B cell (primary cell): Measurements from ENCODE around the gene ZNF280D. TPM values are rescaled to one million over a fixed set of nuclear protein-coding genes. Genes with fewer than 3 reads are reported as not detected.

Experiments
- ATAC-seq: fragments of 200-7000 bp; cut with Tn5 transposase; one replicate; pipeline ENCODE4 v1.10.0; 2021; ENCODE audit warnings: low read depth, mild to moderate bottlenecking, moderate number of reproducible peaks, moderate library complexity
- CTCF ChIA-PET: fragments of 350-600 bp; sonication (Branson Sonifier 250); formaldehyde crosslinking; loops from one replicate; lab custom pipeline; 2021; ENCODE audit warnings: antibody characterized with exemption, inconsistent platforms; lab: Charles Lee
- POLR2A ChIA-PET: fragments of 350-600 bp; sonication (Branson Sonifier 250); formaldehyde crosslinking; loops from one replicate; lab custom pipeline; 2021; ENCODE audit warnings: antibody characterized with exemption; lab: Charles Lee
- DNase-seq: peaks from one replicate; pipeline ENCODE4 v3.0.0; 2013
- H2AFZ ChIP-seq: 2 replicates; pipeline ENCODE4 v1.6.1; 2012; ENCODE audit warnings: mild to moderate bottlenecking, low read depth, low read length; ENCODE audit not compliant: insufficient read depth, poor library complexity, severe bottlenecking
- H3K27ac ChIP-seq, 2 donors: 1 replicate in 1 of 2; 2 replicates in 1 of 2; pipeline ENCODE4 v1.5.1; 2012 to 2013; ENCODE audit warnings: low read length in 2 of 2, mild to moderate bottlenecking in 2 of 2, moderate library complexity in 1 of 2
- H3K27me3 ChIP-seq, 4 experiments: fragments of 200-600 bp in 1 of 4; sonication (generic) in 1 of 4; replicated peaks in 1 of 4; 1 replicate in 2 of 4; 2 replicates in 2 of 4; pipeline versions ENCODE4 v1.6.1 to v1.7.0; 2013 to 2016; ENCODE audit warnings: low read length in 3 of 4, mild to moderate bottlenecking in 2 of 4, mixed read lengths in 1 of 4, moderate library complexity in 1 of 4; ENCODE audit not compliant: insufficient read depth in 4 of 4, control insufficient read depth in 3 of 4; ENCODE audit errors: control extremely low read depth in 1 of 4
- H3K36me3 ChIP-seq, 2 experiments: replicated peaks in 1 of 2; 1 replicate in 1 of 2; 2 replicates in 1 of 2; pipeline versions ENCODE4 v1.6.1 to v1.7.1; 2013; ENCODE audit warnings: low read length in 1 of 2; ENCODE audit not compliant: insufficient read depth in 2 of 2, control insufficient read depth in 1 of 2; ENCODE audit errors: control extremely low read depth in 1 of 2, extremely low read depth in 1 of 2
- H3K4me1 ChIP-seq, 2 donors: fragments of 200-600 bp in 1 of 2; sonication (generic) in 1 of 2; 1 replicate in 1 of 2; 2 replicates in 1 of 2; pipeline versions ENCODE4 v1.5.1 to v1.6.1; 2013 to 2017; ENCODE audit warnings: low read length in 2 of 2; ENCODE audit not compliant: control insufficient read depth in 2 of 2, insufficient read depth in 2 of 2
- H3K4me2 ChIP-seq: replicated peaks from 2 replicates; pipeline ENCODE3; 2012; ENCODE audit warnings: mild to moderate bottlenecking, low read depth, low read length; ENCODE audit not compliant: poor library complexity, severe bottlenecking
- H3K4me3 ChIP-seq, 5 experiments: fragments of 200-600 bp in 1 of 5; sonication (generic) in 1 of 5; 1 replicate in 3 of 5; 2 replicates in 2 of 5; pipeline versions ENCODE4 v1.5.1 to v1.7.0; 2011 to 2016; ENCODE audit warnings: low read length in 4 of 5, mild to moderate bottlenecking in 4 of 5, low read depth in 2 of 5, control low read depth in 1 of 5, moderate library complexity in 1 of 5; ENCODE audit not compliant: insufficient read depth in 1 of 5; ENCODE audit errors: control extremely low read depth in 1 of 5, extremely low read depth in 1 of 5
- H3K79me2 ChIP-seq: fragments of 200-600 bp; sonication (generic); one replicate; pipeline ENCODE4 v1.6.0; 2016; ENCODE audit warnings: low read length; ENCODE audit not compliant: control insufficient read depth, insufficient read depth
- H3K9ac ChIP-seq: fragments of 200-600 bp; sonication (generic); 2 replicates; pipeline ENCODE4 v1.6.1; 2017; ENCODE audit warnings: mild to moderate bottlenecking, low read length, moderate library complexity
- H3K9me3 ChIP-seq, 3 donors: one replicate each; pipeline versions ENCODE4 v1.6.1 to v1.7.1; 2013; ENCODE audit warnings: low read length in 2 of 3; ENCODE audit not compliant: control insufficient read depth in 2 of 3, insufficient read depth in 1 of 3; ENCODE audit errors: control extremely low read depth in 1 of 3
- H4K20me1 ChIP-seq: 2 replicates; pipeline ENCODE4 v1.6.0; 2012; ENCODE audit warnings: mild to moderate bottlenecking, low read length; ENCODE audit not compliant: insufficient read depth, control insufficient read depth, poor library complexity, severe bottlenecking
- H3K27ac Mint-ChIP-seq: one replicate; pipeline ENCODE4 v1.8.0; 2021; ENCODE audit warnings: mixed read lengths
- H3K27me3 Mint-ChIP-seq: one replicate; pipeline ENCODE4 v1.8.0; 2021; ENCODE audit warnings: mixed read lengths
- H3K4me1 Mint-ChIP-seq: one replicate; pipeline ENCODE4 v1.8.0; 2021; ENCODE audit warnings: mixed read lengths
- H3K4me3 Mint-ChIP-seq: one replicate; pipeline ENCODE4 v1.8.0; 2021; ENCODE audit warnings: mixed read lengths
- H3K9me3 Mint-ChIP-seq: one replicate; pipeline ENCODE4 v1.8.0; 2022; ENCODE audit warnings: mixed read lengths; ENCODE audit not compliant: insufficient read depth
- CTCF ChIP-seq: fragments of 200-600 bp; IDR thresholded peaks from one replicate; pipeline ENCODE4 v1.8.0; 2022; ENCODE audit warnings: antibody characterized with exemption, mild to moderate bottlenecking
- EZH2 ChIP-seq: IDR thresholded peaks from 2 replicates; pipeline ENCODE4 v1.6.1; 2012; ENCODE audit warnings: borderline replicate concordance, low read depth, mild to moderate bottlenecking, moderate library complexity, low read length; ENCODE audit not compliant: insufficient read depth, poor library complexity, severe bottlenecking
- WGBS: methylation state at CpG from one replicate; pipeline ENCODE4 v1.1.5; 2013; ENCODE audit warnings: missing lambda C conversion rate; ENCODE audit not compliant: insufficient coverage; 5-methylcytosine and 5-hydroxymethylcytosine counted together
- intact Hi-C: fragments of 100-400 bp; cut with micrococcal nuclease; formaldehyde crosslinking; loops from one replicate; pipeline ENCODE4 v1.10.0; 2022
- polyA plus RNA-seq: library from polyadenylated mRNA; depleted of rRNA; stranded (reverse); fragments of >200 nt; gene quantifications from 2 replicates; pipeline ENCODE4 v1.2.3, GENCODE V29; 2012
- total RNA-seq, 2 donors: library from RNA; stranded (reverse); fragments of 120-200 nt in 1 of 2; gene quantifications; 1 replicate in 1 of 2; 2 replicates in 1 of 2; pipeline versions ENCODE4 v1.2.3 to v1.2.4, GENCODE V29; 2013 to 2022

The ZNF280D gene
- total and polyA plus RNA-seq, 2 donors (not counting 1 experiment from before 2014, with no cell fraction given), result 14.7 to 68.3 TPM

DNA sequence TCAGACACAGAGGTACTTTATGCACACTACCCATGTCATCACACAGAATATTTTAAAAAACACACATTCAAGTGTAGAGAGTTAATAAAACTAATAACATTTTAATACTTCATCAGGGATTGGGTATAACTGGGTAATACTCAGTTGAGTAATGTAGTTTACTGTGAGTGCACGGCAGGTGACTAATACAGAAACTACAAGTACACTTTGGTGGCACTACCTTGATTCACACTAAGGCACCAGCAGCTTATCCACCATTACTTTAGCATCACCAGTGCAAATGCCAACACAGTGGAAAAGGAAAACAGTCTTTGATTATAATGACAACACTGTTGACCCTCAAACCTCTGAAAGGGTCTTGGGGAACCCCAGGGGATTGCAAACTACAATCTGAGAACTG is 33.6 kb downstream of the ZNF280D start:
- DNase-seq, result no peak
- WGBS, result no CpG with 5 or more reads among the region's 1 CpG
- POLR2A ChIA-PET, result no interaction called here
- Histone ChIP-seq H3K9me3 (no peaks in the 10 kb centered on the region), H3K27me3 (no peaks in the 10 kb centered on the region), H3K36me3 (peaks cover 17 to 46% of the 10 kb centered on the region in 2 experiments), H3K27ac (no peak overlapping the region), H2AFZ (no peak overlapping the region), H4K20me1 (no peaks in the 10 kb centered on the region), H3K4me3 (no peak overlapping the region), H3K4me2 (no peak overlapping the region), H3K4me1 (no peaks in the 10 kb centered on the region), H3K79me2 (no peaks in the 10 kb centered on the region), H3K9ac (no peak overlapping the region)
- CTCF ChIA-PET, result no interaction called here
- Mint-ChIP-seq H3K27ac (no peak overlapping the region), H3K27me3 (no peaks in the 10 kb centered on the region), H3K4me3 (no peak overlapping the region), H3K4me1 (no peaks in the 10 kb centered on the region), H3K9me3 (no peaks in the 10 kb centered on the region)
- ATAC-seq, result no peak
- intact Hi-C loops, result no loop called here
- TF ChIP-seq CTCF, result no peak
- no peak for TF ChIP-seq EZH2

GRCh38 chr15:56698270-56698669 is 35.0 kb downstream of the ZNF280D start:
- Mint-ChIP-seq H3K27me3 (no peaks in the 10 kb centered on the region), H3K27ac (no peak overlapping the region), H3K9me3 (no peaks in the 10 kb centered on the region), H3K4me1 (no peaks in the 10 kb centered on the region), H3K4me3 (no peak overlapping the region)
- TF ChIP-seq EZH2 (no peak), CTCF (no peak)
- no peaks in the 10 kb centered on the region for H3K9me3 ChIP-seq
- intact Hi-C loops, result no loop called here
- H3K4me2 ChIP-seq, result no peak overlapping the region
- POLR2A ChIA-PET, result no interaction called here
- CTCF ChIA-PET, result no interaction called here
- H3K9ac ChIP-seq, result no peak overlapping the region
- H3K36me3 ChIP-seq, result peaks cover 16 to 33% of the 10 kb centered on the region in 2 experiments
- ATAC-seq (no peak), DNase-seq (no peak)
- no peak overlapping the region for H2AFZ ChIP-seq
- H3K79me2 ChIP-seq, result no peaks in the 10 kb centered on the region
- no peaks in the 10 kb centered on the region for H3K4me1 ChIP-seq
- no peak overlapping the region for H3K4me3 ChIP-seq
- H3K27me3 ChIP-seq, result no peaks in the 10 kb centered on the region
- H3K27ac ChIP-seq, result no peak overlapping the region
- no CpG with 5 or more reads among the region's 2 CpGs for WGBS
- H4K20me1 ChIP-seq, result no peaks in the 10 kb centered on the region
